HG03342 (cell line): ENCODE measurements around the gene PRUNE1.

ENCODE experiments used
- ATAC-seq: cut with Tn5 transposase; IDR thresholded peaks from one replicate; pipeline ENCODE4 v1.9.1; 2021; ENCODE audit warnings: mild to moderate bottlenecking, moderate library complexity; ENCODE audit not compliant: unreplicated experiment

Gene PRUNE1

GRCh38 chr1:151008244-151009205, at the start of gene PRUNE1:
Gene PRUNE1, plus strand, starts transcription at chr1:151008449. Its CDS starts 184 bp downstream, at chr1:151008633.
- peak; percentile 81 for ATAC-seq

- no peak for ATAC-seq
Observed at GRCh38 chr1:150960646-150961045, 47.6 kb upstream of the PRUNE1 start.

GRCh38 chr1:150961756-150962155, 46.5 kb upstream of the PRUNE1 start:
- no peak for ATAC-seq

- no peak for ATAC-seq
Observed at GRCh38 chr1:150963321-150964163, 44.7 kb upstream of the PRUNE1 start.

GRCh38 chr1:150964164-150964489, 44.1 kb upstream of the PRUNE1 start:
- ATAC-seq = no peak

GRCh38 chr1:150965605-150966004, 42.6 kb upstream of the PRUNE1 start:
- no peak for ATAC-seq

GRCh38 chr1:150966011-150966410, 42.2 kb upstream of the PRUNE1 start:
- no peak for ATAC-seq

GRCh38 chr1:150967936-150968335, 40.3 kb upstream of the PRUNE1 start:
- ATAC-seq = no peak

- no peak for ATAC-seq
Observed at GRCh38 chr1:150968491-150968890, 39.8 kb upstream of the PRUNE1 start.

- ATAC-seq = no peak
Observed at GRCh38 chr1:150969626-150970025, 38.6 kb upstream of the PRUNE1 start.

GRCh38 chr1:150970808-150971582, 37.3 kb upstream of the PRUNE1 start:
- no peak for ATAC-seq

- ATAC-seq = no peak
Observed at GRCh38 chr1:150971583-150972416, 36.4 kb upstream of the PRUNE1 start.

GRCh38 chr1:150972417-150972940, 35.8 kb upstream of the PRUNE1 start:
- ATAC-seq = no peak

GRCh38 chr1:150973258-150973835, 34.9 kb upstream of the PRUNE1 start:
- no peak for ATAC-seq

GRCh38 chr1:150973836-150974579, 34.2 kb upstream of the PRUNE1 start:
- ATAC-seq = peak; percentile 40

- peak; percentile 45 for ATAC-seq
Observed at GRCh38 chr1:150974580-150975478, 33.4 kb upstream of the PRUNE1 start, which contains the start of gene CERS2. Gene CERS2, minus strand, starts transcription at chr1:150974835. Its CDS starts 5,745 bp downstream, at chr1:150969090.

- no peak for ATAC-seq
Observed at GRCh38 chr1:150976401-150976821, 31.8 kb upstream of the PRUNE1 start.
